GM21737 (cell line): ENCODE measurements around the gene GLUL.

Experiments used
- ATAC-seq: cut with Tn5 transposase; IDR thresholded peaks from one replicate; pipeline ENCODE4 v1.9.1; 2021; ENCODE audit warnings: mild to moderate bottlenecking, moderate library complexity; ENCODE audit not compliant: unreplicated experiment

Gene GLUL

DNA sequence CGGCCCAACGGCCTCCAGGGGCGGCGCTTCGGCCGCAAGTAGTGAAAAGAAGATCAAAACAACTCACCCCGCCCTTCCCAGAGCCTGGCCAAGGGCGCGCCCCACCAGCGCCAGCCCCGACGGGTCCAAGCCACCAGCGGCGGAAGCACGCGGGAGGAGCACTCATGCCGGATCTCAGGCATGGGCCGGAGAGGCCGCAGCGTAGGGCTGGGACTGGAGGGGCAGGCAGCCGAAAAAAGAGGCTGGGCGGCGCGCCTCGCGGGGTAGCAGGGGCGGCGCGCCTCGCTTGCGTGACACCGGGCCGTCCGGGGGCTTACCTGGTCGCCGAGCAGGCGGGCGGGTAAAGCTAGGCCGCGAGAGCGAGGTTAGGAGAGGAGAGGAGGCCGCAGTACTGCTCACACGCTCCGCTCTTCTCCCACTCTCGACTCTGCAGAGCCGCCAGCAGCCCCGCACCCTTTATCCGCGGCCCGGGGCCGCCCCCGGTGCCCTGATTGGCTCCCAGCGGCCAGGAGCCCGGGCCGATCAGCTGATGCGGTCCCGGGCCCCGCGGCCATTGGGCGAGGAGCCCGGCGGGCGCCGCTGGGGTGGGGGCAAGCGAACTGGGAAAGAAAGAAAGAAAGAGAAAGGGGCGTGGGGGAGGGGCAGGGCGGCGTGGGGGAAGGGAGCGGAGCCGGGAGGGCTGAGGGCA, at the start of gene GLUL:
Gene GLUL, minus strand, starts transcription at position 429 of the 688 bp plus-strand sequence. CDS start 3,053 bp downstream, outside the sequence.
- ATAC-seq, result peak; percentile 70

DNA sequence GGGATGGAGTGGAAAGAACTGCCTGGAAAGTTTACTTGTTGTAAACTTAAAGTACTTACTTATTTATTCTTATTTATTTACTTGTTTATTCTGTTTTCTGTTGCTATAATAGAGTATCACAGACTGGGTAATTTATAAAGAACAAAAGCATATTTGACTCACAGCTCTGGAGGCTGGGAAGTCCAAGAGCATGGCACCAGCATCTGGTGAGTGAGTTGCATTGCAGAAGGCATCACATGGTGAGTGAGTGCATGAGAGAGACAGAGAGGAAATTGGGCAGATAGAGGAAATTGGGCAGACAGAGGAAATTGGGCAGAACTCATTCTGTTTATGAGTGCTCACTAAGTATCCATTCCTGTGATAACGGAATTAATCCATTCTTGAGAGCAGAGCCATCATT, 46.7 kb upstream of the GLUL start:
- no peak for ATAC-seq

DNA sequence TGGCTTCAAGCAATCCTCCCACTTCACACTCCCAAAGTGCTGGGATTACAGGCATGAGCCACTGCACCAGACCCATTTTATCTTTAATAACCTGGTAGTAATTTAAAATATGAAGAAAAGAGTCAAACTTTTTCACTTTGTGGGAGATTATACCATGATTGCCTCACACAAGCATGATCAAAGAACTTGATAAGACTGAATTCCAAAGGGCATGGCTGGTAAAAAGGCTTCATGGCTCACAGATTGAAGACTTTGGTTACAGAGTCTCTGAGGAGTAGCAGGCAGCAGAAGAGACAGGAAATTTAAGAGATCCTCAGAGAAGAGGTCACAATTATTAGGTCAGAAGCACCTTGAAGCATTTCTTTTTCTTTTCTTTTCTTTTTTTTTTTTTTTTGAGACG, 42.0 kb upstream of the GLUL start:
- ATAC-seq, result no peak

DNA sequence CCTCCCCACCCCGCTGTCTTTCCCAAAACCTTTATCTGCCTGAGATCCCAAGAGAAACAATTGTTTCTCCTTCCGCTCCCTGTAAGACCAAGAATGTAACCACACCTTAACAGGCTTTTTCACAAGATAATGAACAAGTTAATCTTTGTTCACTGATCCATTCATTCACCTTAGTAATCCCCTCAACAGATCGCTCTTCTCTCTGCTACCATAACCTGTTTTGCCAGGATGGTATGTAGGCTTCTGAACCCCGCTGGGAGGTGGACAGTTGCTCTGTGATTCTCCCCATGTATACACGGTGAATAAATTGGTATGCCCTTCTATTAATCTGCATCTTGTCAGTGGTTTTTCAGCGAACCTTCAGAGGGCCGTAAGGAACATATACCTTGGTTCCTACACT, 39.7 kb upstream of the GLUL start:
- ATAC-seq, result no peak

DNA sequence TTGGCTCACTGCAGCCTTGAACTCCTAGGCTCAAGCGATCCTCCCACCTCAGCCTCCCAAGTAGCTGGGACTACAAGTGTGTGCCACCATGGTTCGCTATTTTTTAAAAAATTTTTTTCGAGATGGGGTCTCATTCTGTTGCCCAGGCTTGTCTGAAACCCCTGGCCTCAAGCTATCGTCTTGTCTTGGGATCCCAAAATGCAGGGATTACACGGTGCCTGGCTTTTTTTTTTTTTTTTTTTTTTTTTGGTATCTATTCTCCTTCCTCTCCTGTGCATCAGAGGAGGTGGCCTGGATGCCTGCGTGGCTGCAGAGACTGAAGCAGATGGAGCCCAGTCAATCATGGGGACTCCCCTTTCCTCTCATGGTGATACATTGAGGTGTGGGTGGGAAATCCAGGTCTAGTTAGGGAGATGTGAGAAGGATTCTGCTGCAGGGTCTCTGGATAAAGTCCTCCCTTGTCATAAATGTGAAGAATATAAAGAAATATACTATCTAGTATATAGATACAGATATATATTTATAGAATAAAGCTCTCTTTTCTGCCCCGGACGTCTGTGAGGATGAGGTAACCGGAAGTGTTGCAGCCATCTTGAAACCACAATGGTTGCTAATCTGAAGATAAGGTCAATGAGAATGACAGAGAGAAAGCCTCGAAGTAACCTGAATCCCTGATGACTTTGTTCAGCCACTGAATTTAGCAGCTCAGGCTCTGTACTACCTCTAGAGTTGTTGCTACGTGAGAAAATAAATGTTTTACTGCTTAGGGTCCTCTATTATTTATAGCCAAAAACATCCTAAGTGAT, 38.9 kb upstream of the GLUL start:
- peak; percentile 37 for ATAC-seq

DNA sequence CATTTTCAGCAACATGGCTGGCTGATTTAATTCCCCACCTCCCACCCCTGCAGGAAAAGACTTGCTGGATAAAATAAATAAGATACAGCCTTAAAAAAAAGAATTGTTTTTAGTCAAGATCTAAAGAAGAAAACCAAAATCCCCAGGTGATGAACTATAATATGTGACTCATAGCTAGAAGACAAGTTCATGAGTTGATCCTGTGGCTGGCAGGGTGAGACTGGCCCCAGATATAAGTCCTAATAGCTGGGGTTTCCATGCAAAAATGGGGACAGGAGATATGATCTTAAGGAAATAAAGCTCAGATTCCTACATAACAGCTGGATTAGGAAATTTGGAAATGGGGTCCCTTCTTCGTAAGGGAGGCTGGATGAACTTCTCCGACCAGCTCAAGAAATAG, 36.5 kb upstream of the GLUL start:
- ATAC-seq, result no peak

DNA sequence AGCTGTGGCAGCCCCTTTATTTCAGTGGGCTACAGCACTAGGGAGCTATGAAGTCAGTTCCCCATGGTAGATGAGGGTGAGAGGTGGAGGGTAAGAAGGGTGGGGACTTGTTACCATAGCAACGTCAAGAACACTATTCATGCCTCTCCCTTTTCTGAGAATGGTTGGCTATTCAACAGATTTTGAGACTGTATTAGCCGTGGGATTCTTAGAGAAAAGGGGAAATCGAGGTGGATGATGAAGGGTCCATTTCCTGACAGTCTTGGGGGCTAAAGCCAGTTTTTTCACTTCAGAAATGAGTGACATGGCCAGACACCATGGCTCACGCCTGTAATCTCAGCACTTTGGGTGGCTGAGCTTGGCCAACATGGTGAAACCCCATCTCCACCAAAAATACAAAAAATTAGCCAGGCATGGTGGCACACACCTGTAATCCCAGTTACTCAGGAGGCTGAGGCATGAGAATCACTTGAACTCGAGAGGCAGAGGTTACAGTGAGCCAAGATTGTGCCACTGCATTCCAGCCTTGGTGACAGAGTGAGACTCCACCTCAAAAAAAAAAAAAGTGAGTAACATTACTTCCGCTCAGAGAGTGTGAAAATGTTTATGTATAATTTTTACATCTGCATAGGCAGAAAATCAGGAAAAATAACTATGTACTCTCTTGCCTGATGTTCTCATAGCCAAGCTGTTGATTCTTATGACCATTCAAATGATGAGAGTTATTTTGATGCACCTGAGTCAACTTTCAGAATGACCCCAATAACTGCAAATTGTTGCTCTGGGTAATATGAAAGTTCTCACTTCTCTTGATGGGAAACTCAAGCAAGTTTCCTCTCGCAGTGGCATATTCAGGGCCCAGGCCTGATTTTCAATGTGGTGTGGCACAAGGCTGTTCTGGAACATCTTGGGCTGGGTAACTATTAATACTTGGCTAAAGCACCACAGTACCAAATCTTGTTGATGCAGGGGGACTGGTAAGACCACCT, 35.1 kb upstream of the GLUL start:
- ATAC-seq, result peak; percentile 65

DNA sequence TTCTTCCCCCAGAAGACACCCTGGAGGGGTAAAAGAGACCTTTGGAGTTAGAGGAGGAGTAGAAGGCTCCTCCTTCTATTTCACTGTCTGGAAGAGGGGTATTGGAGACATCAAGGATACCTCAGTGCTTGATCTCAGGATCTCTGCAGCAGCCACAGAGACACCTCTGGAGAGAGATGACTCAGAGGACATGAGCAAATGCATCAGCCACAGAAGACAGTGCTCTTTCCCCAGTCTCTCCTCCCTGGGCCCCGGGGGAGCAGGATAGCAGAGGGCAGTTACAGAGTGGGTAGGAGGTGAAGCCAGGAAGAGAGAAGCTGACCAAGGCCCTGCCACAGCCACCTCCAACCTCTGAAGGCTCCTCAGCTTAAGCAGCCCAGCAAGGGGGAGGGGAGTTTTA, 24.2 kb upstream of the GLUL start:
- ATAC-seq, result no peak

DNA sequence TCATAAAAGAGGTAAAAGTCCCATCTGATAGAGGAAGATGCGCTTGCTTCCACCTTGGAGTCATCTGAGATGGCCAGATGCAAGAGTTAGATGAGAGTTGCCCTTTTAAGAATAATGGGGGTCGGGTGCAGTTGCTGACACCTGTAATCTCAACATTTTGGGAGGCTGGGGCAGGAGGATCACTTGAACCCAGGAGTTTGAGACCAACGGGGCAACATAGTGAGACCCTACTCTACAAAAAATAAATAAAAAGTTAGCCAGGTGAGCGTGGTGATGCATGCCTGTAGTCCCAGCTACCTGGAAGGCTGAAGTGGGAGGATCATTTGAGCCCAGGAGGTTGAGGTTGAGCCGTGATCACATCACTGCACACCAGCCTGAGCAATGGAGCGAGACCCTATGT, 22.4 kb upstream of the GLUL start:
- no peak for ATAC-seq

DNA sequence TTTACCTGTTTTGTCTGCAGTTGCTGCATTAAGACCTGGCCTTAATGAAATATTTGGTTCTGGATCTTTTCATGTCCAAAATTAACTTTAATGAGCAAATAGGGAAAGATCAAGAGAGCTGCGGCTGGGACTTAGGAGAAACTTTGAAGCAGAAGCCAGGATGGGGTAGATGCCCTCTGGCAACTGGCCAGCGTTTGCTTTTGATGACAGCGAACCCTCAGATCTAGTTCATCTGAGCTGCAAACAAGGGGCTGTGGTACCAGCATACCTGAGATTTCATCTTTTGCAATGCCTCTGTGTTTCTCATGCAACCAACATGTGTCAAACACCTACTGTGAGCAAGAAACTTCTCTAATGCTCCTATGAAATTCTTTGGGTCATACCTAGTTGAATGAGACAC, 21.9 kb upstream of the GLUL start:
- no peak for ATAC-seq

DNA sequence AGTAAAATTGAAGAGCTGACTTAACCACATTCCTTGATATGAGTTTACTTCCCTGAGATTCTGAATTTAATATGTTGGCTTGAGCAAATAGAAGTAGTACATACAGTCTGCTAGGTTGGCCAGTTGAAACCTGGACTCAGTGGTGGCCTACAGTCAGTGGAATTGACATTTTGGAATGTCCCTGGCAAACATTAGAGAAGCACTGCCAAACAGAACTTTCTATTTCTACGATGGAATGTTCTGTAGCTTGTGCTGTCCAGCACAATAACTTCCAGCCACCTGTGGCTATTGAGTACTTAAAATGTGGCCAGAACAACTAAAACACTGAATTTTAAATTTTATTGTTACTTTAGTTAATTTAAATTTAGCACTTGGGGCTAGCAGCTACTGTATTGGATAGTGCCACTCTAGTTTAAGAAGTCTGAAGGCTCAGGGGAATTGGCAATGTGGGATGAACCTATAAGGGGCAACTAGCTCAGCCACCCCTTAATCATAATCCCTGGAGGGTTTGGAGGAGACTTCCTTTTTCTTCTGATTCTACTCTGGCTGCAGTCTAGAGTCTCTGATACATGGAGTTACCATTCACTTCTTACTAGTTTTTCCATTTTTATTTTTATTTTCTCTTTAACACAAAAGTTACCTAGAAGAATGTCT, 19.2 kb upstream of the GLUL start:
- no peak for ATAC-seq

DNA sequence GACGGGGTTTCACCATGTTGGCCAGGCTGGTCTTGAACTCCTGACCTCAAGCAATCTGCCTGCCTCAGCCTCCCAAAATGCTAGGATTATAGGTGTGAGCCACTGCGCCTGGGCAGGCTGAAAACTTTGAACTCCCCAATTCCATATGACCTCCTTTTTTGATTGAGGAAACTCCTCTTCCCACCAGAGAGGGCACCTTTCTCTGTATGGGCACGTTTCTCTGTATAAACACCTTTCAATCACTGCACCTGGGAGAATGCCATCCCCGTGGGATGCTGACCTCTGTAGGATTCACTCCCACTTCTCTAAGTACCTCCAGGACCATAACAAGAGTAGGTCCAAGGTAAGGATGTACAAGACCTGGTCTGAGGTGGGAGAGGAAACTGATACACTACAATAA, 18.5 kb upstream of the GLUL start:
- no peak for ATAC-seq

DNA sequence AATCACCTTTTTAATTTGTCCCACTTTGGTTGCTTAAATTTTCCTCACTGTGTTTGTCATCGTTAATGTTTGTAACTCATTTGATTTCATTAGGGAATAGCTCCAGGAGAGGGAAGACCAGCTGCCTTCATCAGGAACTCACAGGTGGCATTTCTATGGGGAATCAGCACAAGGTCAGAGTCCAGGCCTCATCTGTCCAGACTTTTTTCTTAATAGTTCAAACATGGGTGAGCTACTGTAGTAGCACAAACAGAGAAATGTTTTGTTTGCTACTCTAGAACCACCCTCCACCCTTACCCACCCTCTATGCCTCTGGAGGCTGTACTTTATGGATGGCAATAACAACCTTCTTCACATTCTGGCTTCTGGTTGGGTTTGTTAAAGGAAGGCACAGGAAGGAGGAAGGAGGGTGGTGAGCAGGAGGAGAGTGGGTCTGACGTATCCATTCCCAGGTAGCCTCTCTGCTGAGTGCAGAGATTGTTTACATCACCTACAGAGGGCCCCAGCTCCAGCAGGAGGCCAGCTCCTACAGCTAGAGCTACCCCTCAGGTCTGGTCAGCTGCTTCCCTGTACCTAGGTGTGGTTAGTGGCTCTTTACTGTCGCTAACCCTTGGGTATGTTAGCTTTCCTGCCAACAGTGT, 17.0 kb upstream of the GLUL start:
- ATAC-seq, result no peak

DNA sequence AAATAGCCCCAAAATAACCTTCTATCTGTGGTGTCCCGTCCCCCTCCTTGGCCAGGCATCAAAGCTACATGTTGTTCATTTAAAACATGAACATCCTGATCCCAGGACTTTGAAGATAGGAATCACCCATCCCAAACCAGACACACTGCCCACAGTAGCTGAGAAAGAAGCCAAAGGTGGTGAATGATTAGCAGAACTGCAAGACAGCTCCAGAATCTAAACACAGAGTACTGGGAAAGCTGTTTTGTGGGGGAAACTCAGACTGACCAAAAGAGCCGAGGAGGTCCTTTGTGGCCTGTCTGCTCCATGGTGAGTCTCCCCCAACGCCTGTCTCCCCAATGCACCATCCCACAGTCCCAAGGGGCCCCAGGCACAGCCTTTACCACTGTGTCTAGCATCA, 16.1 kb upstream of the GLUL start:
- no peak for ATAC-seq

DNA sequence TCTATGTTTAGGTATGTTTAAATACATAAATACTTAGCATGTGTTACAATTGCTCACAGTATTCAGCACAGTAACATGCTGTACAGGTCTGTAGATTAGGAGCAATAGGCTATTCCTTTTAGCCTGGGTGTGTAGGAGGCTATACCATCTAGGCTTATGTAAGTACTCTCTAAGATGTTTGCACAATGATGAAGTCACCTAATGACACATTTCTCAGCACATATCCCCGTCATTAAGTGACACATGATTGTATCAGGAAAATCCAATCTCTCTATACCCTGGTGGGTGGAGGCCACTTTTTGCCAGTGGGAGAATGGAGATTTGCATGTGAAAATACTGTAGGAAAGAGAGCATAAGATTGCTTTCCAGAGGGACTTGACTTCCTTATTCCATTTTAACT, 14.4 kb upstream of the GLUL start:
- no peak for ATAC-seq

DNA sequence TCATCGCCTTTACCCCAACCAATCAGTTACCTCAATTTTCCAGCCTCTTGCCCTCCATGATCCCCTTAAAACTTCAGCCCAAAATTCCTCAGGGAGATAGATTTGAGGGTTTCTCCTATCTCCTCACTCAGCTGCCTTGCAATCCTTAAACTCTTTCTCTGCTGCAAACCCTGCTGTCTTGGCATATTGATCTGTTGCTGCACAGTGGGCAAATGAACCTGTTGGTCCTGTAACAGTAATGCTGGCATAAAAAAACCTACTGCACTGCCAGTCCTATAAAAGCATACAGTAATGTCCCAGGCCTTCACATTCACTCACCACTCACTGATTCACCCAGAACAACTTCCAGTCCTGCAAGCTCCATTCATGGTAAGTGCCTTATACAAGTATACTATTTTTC, 14.0 kb upstream of the GLUL start:
- no peak for ATAC-seq

DNA sequence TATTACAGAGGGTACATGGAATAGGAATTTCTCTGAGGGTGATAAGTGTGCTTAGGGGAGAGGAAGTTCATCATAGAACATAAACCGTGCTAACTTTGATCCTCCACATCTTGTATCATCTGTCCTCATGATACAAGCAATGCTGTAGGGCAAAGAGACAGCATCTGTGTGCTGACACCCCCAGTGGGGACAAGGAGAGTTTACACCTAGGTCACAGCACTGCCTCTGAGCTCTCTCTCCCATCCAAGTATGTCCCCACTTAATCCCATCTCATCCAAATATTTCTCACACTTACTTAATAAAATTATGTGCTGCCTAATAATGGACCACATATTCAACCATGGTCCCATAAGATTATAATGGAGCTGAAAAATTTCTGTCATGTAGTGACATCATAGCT, 13.2 kb upstream of the GLUL start:
- no peak for ATAC-seq

DNA sequence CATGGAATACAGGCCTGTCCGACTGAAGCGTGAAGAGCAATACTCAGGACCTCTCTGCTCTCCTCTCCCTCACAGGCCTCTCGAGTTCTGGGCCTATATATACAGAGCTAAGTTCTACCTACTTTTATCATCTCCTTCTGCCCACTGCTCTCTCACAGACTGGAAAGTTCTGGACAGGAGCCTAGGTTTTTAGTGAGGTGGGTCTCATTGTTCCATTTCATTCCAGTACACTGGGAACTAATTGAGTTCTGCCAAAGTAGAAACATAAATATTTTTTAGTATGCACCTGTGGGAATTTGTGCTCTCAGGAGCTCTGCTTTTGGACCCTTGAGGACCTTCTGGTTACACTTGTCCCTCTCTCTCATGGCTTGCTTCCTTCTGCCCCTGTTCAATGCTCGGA, 9.0 kb upstream of the GLUL start, which contains the start of gene TEDDM1:
Gene TEDDM1, minus strand, starts transcription at position 101 of the 400 bp plus-strand sequence. CDS start 182 bp downstream, outside the sequence.
- ATAC-seq, result no peak

DNA sequence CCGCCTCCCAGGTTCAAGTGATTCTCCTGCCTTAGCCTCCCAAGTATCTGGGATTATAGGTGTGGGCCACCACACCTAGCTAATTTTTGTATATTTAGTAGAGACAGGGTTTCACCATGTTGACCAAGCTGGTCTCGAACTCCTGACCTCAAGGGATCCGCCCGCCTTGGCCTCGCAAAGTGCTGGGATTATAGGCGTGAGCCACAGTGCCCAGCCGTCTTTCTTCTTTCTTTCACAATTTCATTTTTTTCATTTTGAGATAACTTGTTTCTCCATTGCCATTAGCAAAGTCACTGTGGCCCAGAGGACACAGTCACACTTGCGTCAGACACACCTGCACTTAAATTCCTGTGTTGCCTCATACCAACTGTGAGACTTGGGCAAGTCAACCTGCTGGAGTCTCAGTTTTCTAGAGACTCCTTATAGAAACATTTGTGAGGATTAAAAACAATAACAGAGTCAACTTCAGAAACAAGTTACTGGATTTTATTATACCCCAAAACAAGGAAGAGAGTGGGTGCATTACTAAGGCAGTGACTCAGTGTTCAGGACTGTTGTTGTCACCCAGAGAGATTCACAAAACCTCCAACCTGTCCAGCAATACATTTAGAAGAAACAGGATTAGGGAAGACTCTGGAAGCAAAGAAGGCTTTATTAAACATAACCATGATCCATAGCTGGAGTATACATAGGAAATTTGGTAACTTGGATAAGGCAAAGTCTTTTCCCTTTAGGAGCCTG, 6.2 kb upstream of the GLUL start:
- no peak for ATAC-seq

DNA sequence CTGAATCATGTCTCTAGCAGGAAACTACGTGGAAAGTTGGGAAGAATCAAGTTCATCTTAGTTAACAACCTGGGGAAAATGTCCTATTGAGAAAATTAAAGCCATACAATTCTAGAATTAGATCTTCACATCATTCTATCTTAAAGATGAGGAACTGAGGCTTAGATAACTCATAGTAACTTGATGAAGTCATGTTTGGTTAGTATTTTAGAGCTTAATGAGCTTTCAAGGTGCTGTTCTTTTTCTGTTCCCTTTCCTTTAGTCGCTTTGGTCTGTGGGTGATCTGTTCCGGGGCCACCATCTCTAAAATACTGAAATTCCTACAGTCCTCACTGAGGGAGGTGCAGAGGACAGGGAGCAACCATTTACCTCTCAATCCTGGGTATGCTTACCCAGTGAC, 4.3 kb upstream of the GLUL start:
- ATAC-seq, result no peak
